AG04450 (cell line): ENCODE results near the gene C1GALT1. TPM values are rescaled to one million over a fixed set of nuclear protein-coding genes. Genes with fewer than 3 reads are reported as not detected.
A peak's percentile ranks its signal among the peaks of the same experiment; 100 is the strongest.

Experiments
- CTCF ChIA-PET: fragments of 300-600, 350-600 bp; formaldehyde crosslinking; extraction: SDS; loops from one replicate; lab custom pipeline; 2022; ENCODE audit warnings: antibody characterized with exemption, inconsistent platforms; lab: Charles Lee
- POLR2A ChIA-PET: fragments of 350-600 bp; formaldehyde crosslinking; extraction: SDS; loops from one replicate; lab custom pipeline; 2021; ENCODE audit warnings: antibody characterized with exemption, inconsistent platforms; lab: Yijun Ruan, JAX
- DNase-seq: peaks from one replicate; pipeline ENCODE4 v3.0.0-alpha.2; 2011; ENCODE audit warnings: low read depth, low spot score
- H3K27ac ChIP-seq: one replicate; pipeline ENCODE4 v1.5.1; 2012; ENCODE audit warnings: low read depth, low read length, control low read depth
- H3K27me3 ChIP-seq: one replicate; pipeline ENCODE4 v1.6.0; 2012; ENCODE audit warnings: low read length; ENCODE audit not compliant: control insufficient read depth, insufficient read depth
- H3K4me3 ChIP-seq: 2 replicates; pipeline ENCODE4 v1.5.1; 2011; ENCODE audit warnings: mild to moderate bottlenecking, low read depth, low read length, control low read depth
- H3K9me3 ChIP-seq: 2 replicates; pipeline ENCODE4 v1.5.1; 2012; ENCODE audit warnings: low read length; ENCODE audit not compliant: control insufficient read depth, insufficient read depth
- polyA plus RNA-seq: library from polyadenylated mRNA; depleted of rRNA; stranded (reverse); fragments of >200 nt; gene quantifications from 2 replicates; pipeline ENCODE4 v1.2.3, GENCODE V29; 2011
- TF ChIP-seq, protein P1 (sequence below): IDR thresholded peaks from 2 replicates; pipeline ENCODE4 v1.5.1; 2011; ENCODE audit warnings: low read depth, low read length, control low read depth, inconsistent platforms

The C1GALT1 gene
- polyA plus RNA-seq, 1 experiment: 24.0 TPM

DNA sequence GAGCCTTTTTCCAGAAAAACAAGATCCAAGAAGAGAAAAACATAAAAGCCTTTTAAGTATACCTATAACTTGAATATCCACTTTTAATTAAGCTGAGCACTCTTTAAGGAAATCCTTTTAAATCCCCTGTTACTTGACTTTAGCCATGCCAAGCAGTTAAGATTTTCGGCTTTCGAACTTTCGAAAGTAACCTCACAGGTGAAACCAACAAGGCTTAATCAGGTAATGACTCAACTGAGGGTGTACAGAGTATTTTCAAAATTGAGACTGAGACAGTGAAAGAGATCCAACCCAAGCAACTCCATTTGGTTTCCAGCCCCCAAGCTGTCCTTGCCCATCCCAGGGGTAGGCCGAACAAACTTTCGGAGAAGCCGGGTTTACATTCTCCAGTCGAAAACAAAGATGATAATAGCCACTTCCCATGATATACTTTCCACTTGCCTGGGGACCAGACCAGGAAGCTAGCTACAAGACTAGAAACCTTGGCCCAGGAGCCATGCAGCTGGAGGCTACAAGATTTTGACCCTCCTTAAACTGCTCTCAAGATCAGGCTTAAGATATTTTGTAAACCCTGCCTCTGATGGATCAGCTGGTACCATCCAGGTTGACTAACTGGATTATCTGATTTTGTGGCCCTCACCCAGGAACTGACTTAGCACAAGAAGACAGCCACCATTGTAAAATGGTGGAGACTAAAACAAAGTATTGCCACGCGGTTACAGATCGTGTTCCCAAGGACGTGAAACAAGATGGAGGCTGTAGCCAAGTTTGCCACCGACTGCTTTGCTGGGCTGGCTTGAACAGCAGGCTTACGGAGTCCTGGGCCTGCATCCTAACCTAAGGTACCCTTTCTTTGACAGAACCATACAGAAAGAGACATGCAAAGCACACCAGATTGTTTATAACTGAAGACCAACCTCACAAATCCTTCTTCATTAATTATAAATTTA, 32.3 kb downstream of the C1GALT1 start:
- Histone ChIP-seq H3K4me3 (no peak overlapping the region), H3K27me3 (no peaks in the 10 kb centered on the region), H3K9me3 (no peaks in the 10 kb centered on the region), H3K27ac (no peak overlapping the region)
- CTCF ChIA-PET: no interaction called here
- no peak for DNase-seq
- TF ChIP-seq, protein P1, sequence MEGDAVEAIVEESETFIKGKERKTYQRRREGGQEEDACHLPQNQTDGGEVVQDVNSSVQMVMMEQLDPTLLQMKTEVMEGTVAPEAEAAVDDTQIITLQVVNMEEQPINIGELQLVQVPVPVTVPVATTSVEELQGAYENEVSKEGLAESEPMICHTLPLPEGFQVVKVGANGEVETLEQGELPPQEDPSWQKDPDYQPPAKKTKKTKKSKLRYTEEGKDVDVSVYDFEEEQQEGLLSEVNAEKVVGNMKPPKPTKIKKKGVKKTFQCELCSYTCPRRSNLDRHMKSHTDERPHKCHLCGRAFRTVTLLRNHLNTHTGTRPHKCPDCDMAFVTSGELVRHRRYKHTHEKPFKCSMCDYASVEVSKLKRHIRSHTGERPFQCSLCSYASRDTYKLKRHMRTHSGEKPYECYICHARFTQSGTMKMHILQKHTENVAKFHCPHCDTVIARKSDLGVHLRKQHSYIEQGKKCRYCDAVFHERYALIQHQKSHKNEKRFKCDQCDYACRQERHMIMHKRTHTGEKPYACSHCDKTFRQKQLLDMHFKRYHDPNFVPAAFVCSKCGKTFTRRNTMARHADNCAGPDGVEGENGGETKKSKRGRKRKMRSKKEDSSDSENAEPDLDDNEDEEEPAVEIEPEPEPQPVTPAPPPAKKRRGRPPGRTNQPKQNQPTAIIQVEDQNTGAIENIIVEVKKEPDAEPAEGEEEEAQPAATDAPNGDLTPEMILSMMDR: no peak
- POLR2A ChIA-PET: no interaction called here

DNA sequence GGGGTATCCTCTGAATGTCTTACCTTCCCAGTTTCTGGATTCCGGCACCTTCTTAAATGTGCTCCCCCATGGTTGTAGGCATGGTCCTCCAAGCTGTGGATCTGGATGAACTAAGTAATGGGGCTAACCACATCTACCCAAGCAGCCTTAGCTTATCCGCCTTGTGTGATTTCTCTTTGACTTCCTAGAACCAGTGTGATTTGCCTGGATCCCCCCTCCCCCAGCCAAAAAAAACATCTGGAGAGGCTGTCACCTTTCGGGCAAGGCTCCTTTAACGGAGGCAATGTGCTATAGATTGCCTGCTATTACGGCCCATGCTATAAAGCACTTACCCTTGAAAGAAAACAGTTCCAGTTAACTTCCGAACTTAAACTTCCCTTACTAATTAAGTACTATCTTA, 33.9 kb downstream of the C1GALT1 start:
- TF ChIP-seq, protein P1: no peak
- no peak for DNase-seq
- Histone ChIP-seq H3K27ac (no peak overlapping the region), H3K9me3 (no peaks in the 10 kb centered on the region), H3K27me3 (no peaks in the 10 kb centered on the region), H3K4me3 (no peak overlapping the region)
- POLR2A ChIA-PET: no interaction called here
- CTCF ChIA-PET: no interaction called here

DNA sequence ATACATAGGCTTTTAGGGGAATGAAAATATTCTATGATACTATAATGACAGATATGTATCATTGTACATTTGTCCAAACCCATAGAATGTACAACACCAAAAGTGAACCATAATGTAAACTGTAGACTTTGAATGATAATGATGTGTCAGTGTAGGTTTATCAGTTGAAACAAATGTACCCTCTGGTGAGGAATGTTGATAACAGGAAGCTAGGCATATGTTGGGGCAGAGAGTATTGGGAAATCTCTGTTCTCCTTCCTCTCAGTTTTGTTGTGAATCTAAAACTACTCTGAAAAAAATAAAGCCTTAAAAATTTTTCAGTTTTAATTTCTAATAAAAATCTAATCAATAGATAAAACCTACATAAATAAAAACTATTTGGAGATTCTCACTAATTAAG, 36.9 kb downstream of the C1GALT1 start:
- ChIA-PET POLR2A (no interaction called here), CTCF (no interaction called here)
- DNase-seq: no peak
- Histone ChIP-seq H3K27me3 (no peaks in the 10 kb centered on the region), H3K27ac (no peak overlapping the region), H3K4me3 (no peak overlapping the region), H3K9me3 (no peaks in the 10 kb centered on the region)
- TF ChIP-seq, protein P1: no peak

DNA sequence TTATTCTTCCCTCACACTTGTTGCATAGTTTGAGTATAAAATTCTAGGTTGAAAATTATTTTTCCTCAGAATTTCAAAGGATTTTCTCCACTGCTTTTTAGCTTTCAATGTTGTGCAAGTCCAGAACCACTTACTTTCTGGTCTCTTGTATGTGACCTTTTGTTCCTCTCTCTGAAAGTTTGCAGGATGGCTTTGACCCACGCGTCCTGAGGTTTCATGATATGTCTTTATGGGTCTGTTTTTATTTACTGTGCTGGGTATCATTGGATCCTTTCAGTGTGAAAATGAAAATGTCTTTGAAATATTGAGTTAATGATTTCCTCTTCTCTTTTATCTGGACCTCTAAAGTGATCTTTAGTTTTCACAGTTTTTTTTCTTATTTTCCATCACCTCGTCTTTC, 38.5 kb downstream of the C1GALT1 start:
- no peak overlapping the region for H3K4me3 ChIP-seq
- POLR2A ChIA-PET: interaction anchor here (1.1 kb wide), 1 partner anchor 39 kb away, joined by 4 read pairs; no protein-coding TSS in a partner anchor
- H3K27me3 ChIP-seq: no peaks in the 10 kb centered on the region
- TF ChIP-seq, protein P1: no peak
- H3K9me3 ChIP-seq: no peaks in the 10 kb centered on the region
- no peak overlapping the region for H3K27ac ChIP-seq
- DNase-seq: no peak
- CTCF ChIA-PET: interaction anchor here (0.6 to 1.5 kb wide), 3 partner anchors 12 to 118 kb away, joined by 3 to 5 read pairs (median 5); no protein-coding TSS in a partner anchor

DNA sequence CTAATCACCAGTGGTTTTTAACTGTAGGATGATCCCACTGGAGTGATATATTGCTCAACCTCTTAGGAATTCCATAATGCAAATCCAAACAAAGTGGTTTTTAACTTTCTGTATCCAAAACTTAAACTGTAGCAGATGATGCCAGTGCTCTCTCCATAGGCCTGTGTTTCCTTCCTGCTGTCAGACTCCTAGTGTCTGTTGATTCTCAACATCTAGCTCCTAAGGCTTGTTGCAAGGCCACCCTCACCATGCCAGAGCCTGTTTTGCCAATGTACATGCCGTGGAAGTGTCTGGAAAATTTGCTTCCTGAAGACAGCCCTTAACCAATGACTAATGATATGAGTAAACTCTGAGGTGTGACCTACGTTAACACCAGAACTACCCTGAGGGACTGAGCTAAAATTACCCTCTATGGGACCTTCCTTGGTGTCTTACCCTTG, 39.3 kb downstream of the C1GALT1 start:
- Histone ChIP-seq H3K27ac (peak overlapping the region; percentile 52), H3K27me3 (no peaks in the 10 kb centered on the region), H3K4me3 (no peak overlapping the region), H3K9me3 (no peaks in the 10 kb centered on the region)
- ChIA-PET CTCF (interaction anchor here (0.9 to 1.5 kb wide), 2 partner anchors 40 to 119 kb away, joined by 3 to 5 read pairs; no protein-coding TSS in a partner anchor), POLR2A (interaction anchor here (1.1 kb wide), 1 partner anchor 40 kb away, joined by 4 read pairs; no protein-coding TSS in a partner anchor)
- TF ChIP-seq, protein P1: no peak
- peak; percentile 41 for DNase-seq
